HG02981 (cell line): ENCODE data around the gene GDF11.
"Not testable (repeated sequence)": the region's sequence is repeated elsewhere in the genome, so short reads cannot be mapped to it uniquely, and the experiment has no call there.

Source experiments
- ATAC-seq: cut with Tn5 transposase; IDR thresholded peaks from one replicate; pipeline ENCODE4 v1.9.1; 2021; ENCODE audit warnings: mild to moderate bottlenecking, moderate library complexity; ENCODE audit not compliant: unreplicated experiment

Gene GDF11

DNA sequence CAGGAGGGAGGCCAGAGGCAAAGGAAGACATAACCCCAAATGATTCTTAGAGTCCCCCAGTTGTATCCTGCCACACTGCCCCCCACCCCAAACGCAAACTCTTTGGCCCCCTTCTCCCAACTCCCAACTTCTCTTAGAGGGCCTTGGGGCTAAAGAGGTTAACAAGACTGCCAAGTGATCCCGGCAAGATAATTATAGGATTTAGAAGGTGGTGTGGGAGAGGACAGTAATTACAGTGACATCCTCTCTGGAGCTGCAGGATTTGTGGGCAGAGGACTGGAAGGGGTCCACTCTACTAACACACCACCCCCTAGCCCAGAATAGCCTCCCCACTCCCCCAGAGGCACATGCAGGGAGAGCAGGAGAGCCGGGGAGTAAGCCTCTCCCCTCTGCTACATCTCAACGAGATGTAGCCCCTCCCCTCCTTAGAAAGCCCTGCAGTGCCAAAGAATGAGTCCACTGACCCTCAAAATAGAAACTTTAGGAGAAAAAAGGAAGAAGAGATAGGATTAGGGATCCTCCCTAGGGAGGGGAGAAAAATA is 5.3 kb upstream of the GDF11 start:
- peak; percentile 16 for ATAC-seq

DNA sequence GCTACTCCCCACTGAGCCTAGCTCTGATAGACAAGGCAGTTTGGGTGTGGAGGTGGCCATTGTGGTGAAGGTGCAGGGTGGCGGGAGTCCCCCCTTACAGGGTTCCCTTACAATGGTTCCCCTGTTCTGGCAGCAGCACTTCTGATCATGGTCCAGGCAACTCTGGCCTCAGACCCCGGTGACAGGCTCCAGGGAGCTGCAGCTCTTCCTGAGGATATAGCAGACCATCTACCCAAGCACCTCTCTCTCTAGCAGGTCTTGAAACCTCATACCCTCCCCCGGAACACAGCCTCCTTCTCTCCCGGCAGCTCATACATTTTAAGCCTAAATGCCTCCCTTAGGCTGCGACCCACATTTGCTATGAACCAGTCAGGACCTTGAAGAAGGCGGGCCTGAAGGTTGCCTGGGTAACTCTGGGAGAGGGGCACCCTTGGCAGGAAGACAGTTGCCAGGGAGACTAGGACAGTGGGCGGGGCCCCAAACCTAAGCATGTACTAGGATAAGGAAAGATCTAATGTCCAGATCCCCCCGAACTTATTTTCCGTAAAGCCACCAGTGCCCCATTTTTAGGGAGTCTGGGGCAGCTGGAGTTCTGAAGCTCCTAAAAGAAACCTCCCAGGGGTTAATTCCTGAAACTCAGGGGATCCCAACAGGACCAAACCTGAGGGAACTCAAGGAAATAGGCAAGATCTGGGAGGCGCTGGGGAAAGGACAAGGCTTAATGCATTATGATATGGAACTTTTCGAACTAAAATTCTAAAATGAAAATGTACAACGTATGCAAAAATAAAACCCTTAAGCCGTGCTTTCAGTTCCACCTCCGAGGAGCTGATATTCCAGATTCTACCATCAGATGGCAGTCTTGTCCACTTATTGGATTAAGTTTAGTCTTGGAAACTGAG is 4.5 kb upstream of the GDF11 start:
- ATAC-seq, result peak; percentile 75

DNA sequence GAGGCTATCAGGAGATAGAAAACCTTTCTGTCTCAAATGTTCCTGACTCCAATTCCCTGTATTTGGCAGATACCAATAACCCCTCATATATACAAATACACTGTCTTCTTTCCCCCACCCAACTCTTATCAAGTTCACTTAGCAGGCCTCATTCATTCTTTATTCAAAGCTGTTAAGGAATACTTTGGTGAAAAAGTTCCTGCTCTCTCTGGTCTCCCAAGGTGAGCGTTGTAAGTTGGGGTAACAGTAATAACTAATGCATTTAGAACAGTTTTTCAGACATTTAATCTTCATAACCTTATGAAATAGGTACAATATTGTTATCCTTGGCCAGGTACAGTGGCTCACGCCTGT is 3.9 kb upstream of the GDF11 start:
- ATAC-seq, result no peak

DNA sequence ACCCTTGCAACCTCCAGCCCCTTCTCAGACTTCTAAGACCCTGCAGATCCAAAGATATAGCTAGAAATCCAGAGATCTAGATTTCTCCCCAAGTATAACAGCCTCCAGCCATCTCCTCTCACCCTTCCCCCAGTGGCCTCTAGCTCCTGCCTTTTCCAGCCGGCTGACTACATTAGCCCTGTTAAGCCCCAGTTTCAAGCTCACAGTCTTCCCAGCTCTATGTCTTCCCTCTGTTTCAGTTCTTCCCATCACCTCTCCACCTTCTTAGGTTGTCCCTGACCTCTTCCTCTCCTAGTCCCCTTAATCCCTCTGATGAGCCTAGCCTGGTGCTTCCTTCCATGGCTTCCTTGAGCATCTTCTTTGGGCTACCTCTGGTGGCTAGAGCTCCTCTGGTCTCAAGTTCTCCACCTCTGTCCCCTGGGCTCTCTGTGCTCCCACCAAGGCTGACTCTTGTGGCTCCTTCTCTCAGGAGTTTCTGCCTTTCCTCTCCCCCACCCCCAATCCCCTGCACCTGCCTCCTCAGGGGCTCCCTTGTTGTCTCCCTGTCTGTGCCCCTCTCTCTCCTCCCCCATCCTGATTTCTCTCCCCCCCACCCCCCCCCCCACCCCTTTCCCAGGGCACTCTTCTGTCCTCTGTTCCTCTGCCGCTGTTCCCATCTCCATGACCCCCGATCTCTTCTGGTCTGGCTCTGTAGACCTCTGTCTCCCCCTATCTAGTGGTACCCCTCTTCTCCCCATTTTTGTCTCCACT is 816 bp upstream of the GDF11 start:
- no peak for ATAC-seq

DNA sequence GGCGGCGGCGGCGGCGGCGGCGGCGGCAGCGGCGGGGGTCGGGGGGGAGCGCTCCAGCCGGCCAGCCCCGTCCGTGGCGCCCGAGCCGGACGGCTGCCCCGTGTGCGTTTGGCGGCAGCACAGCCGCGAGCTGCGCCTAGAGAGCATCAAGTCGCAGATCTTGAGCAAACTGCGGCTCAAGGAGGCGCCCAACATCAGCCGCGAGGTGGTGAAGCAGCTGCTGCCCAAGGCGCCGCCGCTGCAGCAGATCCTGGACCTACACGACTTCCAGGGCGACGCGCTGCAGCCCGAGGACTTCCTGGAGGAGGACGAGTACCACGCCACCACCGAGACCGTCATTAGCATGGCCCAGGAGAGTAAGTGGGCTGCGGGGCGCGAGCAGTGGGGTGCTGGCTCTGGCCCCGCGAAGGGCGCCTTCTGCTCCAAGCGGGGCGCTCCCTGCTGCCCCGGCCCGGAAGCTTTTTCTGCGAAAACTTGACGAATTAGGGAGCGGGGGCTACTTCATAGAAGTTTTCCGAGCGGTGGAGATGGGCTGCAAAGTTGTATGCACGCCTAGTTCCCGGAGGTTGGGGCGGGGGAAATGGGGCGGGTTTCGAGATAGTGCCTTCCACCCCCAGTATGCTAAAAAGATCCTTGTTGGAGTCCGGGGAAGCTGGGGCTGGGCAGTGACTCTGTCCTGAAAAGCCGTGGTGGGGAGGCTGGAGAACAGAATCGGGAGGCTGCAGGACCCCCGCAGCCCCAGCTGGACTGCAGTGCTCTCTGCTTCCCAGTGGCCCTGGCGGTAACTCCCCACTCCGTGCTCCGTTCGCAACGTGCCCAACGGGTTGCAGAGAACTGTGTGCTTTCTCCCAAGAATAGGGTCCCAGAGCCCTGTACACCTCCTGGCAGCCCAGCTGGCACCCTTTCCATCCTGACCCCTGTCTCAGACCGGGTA is 751 bp downstream of the GDF11 start:
- peak; percentile 40 for ATAC-seq

DNA sequence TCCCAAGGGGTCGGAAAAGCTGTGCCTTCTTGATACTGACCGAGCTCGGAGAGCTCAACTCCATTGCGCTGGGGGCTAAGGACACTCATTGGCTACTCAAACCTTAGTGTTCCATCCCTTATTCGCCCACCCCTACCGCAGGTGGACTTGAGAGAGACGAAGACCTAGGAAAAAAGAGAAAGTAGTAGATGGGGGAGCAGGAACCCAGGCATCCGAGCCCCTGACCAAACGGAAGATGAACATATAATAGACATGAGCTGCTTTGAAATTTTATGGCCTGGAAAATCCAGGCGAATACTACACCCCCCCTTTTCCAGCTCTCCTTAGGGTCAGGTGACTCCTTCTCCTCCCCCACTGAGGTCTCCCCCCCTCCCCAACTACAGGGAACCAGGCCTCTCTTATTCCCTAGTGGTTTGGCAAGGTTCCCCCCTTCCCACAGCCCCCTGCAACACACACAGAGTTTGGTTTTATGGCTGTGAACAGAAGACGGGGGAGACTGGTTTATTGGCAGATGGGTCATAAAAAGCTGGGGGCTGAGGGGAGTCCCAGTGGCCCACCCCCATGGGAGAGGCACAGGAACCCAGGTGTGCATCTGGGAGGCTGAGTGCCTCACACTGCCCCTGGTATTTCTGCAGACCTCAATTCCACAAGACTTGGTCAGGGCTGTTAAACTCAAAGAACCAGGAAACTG is 1.6 kb downstream of the GDF11 start:
- no peak for ATAC-seq

DNA sequence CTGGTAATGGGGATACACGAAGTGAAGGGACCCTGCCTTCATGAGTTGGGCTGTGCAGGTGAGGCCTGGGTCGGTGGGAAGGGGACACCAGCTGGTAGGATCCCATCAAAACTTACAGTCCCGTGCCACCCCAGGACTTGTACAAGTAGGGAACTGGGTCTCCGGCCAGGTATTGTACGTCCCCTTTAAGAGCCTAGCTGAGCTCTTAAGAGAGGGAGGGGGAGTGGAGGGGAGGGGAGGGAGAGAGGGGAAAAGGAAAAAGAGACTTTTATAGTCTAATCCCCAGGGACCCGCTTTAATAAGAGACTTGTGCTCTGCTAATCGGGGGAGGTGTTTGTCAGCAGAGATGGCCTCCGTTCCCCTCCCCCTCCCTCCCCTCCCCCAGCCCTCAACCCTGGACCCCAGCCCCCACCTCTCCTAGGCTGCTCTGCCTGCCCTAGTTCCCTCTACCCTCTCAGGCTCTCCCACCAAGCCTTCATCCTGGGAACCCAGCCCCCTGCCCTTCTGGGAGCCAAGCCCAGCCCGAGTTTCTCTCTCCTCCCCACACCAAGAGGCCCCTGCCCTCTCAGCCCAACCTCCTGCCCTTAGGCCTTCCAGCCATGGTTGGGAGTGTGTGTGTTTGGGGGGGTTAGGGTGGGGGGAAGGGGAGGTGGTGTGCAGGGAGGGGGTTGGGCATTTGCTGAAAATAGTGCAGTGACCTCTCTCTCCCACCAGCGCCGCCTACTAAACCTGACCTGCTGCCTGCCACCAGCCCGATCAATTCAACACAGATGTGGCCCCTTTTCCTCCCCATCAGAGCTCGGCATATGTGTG is 2.6 kb downstream of the GDF11 start:
- ATAC-seq, result no peak

DNA sequence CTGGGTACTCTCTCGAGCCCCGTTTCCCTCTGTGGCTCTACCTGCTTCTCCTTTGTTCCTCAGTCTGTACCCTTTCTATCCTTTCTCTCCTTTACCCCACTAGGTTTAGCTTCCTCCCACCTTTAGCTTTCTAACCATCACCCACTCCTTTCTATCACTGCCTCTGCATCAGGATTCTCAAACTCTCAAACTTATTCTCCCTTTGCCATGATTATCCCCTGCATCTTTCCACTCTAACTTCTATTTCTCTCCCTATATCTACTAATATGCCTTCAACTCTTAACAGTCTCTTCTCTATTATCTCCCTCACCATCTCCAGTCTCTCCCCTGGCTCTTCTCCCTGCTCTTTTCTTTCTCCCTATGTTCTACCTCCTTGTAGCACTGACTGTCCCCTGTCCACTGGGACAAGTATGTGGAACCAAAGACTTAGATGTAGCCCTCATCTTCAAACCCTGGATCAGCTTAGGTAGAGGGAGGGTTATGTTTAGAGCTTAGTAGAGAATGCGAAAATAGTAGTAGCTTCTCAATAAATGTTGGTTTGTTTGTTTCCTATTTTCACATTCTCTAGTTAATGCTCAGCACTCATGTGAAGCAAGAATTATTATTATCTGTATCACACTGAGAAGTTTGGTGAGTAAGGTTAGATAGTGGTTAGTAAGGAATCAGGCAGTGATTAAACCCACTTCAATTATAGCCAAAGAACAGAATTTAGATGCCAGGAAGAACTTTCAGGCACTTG is 3.4 kb downstream of the GDF11 start:
- no peak for ATAC-seq

DNA sequence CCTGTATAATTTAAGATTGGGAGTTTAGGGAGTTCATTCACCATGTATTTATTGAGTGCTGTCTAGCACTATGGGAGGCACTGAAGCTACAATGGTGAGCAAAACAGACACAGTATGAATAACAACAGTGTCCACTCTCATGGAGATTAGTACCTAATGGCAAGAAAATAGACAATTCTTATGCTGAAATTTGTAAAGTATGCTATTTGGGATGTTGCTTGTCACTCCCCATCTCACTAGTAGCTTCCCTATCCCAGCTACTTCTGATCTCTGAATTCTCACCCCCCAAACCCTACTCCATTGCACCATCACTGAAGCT is 4.0 kb downstream of the GDF11 start:
- ATAC-seq, result no peak

DNA sequence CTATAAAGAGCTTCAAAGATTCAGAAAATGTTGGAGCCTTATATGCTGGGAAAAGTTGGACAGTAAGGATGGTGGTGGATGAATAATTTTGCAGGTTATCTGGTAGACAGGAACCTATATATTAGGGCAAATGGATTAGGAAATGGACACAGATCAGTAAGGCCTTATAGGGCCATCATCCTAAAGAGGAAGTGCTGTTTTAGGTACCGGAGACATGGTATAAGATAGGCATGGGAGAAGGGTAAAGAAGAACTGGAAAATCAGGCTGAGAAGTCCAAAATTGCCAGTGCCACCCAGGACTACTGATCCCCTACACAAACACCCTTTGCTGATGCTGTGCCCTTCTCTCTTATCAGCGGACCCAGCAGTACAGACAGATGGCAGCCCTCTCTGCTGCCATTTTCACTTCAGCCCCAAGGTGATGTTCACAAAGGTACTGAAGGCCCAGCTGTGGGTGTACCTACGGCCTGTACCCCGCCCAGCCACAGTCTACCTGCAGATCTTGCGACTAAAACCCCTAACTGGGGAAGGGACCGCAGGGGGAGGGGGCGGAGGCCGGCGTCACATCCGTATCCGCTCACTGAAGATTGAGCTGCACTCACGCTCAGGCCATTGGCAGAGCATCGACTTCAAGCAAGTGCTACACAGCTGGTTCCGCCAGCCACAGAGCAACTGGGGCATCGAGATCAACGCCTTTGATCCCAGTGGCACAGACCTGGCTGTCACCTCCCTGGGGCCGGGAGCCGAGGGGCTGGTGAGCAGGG is 5.5 kb downstream of the GDF11 start:
- ATAC-seq, result no peak

DNA sequence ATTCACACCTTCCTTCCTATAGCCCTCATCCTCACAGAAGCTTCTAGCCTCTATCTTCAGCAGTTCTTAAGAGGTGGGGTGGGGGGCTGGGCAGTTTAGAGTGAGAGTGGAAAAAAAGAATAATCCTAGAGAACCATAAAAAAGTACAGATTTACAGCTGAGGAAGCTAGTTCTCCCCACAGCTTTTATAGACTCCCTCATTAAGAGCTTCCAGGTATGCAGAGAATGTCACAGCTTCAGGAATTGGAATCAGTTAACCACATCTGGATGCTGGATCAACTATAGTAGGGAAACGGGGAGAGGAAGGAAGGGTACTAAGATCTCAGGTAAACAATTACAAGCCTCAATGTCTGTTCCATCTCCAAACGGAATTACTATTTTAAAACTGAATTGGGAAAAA is 12.3 kb downstream of the GDF11 start:
- no peak for ATAC-seq

DNA sequence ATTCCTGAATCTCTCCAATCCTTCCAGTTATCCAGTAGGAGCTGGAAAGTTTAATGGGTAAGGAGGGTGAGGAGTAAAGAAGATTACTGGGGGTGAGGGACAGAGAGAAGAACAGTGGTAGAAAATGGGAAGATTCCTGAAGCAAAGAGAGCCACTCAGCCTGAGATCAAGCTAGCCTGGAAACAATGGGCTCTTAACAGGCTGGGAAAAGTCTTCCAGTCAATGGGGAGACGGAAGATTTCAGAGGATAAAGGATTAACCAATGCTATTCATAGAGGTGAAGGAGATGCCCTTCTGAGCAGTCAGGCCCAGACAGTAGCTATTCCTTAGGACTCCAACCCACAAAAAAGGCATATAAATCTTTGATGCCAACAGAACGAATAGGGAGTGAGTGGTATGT is 14.8 kb downstream of the GDF11 start:
- ATAC-seq, result no peak

DNA sequence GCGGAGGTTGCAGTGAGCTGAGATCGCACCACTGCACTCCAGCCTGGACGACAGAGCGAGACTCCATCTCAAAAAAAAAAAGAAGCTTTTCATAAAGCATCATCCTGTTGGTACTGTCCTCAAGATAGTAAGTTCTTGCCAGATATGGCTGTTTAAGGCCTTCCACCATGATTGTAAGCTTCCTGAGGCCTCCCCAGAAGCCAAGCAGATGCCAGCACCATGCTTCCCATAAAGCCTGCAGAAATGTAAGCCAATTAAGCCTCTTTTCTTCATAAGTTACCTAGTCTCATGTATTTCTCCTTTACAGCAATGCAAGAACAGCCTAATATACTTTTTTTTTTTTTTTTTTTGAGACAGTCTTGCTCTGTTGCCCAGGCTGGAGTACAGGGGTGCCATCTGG is 15.7 kb downstream of the GDF11 start:
- ATAC-seq, result not testable (repeated sequence)

DNA sequence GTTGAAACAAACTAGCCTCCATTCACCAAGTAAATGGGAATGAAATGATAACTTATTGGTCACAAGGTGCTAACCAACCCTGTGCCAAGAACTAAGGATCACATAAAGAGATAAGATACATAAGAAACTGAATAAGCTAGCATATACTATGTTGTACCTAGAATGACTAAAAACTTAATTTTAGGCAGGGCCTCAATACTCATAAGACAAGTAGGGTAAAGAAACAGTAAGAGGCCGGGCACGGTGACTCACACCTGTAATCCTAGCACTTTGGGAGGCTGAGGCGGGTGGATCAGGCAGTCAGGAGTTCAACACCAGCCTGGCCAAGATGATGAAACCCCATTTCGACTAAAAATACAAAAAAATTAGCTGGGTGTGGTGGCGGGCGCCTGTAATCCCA is 17.7 kb downstream of the GDF11 start:
- no peak for ATAC-seq

DNA sequence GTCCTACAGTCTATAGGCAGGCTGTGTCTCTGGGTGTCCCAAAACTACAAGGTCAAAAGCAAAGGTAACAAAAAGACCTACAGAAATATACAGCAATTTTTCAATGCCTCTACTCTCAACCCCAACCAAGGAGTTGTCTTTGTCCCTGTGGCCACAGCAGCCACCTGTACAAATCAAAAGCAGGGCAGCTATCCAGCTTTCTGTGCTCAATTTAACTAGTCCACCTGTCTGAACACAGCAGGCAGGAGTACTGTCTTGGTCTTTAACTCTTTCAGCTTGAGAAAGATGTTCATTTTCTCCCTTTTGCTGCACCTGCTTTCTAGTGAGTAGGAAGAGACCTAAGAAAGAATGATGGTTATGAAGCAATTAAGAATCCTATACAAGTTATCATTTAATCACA is 19.7 kb downstream of the GDF11 start:
- ATAC-seq, result no peak

DNA sequence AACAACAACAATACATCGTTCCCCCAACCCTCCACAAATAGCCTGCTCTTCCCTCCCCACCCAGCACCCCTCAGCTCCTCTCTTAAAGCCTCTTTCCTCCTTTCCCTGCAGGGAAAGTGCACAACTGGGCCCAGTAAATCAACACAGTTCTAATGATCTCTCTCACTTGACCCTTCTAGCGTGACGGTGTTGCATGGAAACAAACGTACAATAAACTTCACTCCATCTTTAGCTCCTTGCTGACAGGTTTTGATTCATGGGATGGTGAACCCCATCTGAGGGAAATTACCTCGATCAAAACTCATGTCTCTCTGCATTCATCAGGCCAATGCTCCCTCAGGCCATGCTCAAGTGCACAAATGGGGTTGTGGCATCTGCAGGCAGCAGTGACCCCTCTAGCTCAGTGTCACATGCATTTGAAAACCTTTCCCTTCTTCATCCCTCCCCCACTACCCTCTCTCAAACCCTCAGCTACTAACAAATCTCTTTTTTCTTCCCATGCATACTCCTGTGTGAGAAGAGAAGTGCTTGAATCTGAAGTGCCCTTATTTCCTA is 22.9 kb downstream of the GDF11 start:
- no peak for ATAC-seq

DNA sequence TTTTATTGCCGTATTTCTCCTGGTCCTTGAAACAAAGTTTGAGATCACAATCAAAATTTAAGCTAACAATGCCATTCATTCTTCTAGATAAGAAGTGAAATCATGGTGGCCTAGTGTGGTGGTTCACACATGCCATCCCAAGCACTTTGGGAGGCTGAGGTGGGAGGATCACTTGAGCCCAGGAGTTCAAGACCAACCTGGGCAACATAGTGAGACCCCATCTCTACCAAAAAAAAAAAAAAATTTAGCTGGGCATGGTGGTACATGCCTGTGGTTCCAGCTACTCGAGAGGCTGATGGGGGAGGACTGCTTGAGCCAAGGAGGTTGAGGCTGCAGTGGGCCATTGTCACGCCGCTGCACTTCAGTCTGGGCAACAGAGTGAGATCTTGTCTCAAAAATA is 24.2 kb downstream of the GDF11 start:
- ATAC-seq, result no peak

DNA sequence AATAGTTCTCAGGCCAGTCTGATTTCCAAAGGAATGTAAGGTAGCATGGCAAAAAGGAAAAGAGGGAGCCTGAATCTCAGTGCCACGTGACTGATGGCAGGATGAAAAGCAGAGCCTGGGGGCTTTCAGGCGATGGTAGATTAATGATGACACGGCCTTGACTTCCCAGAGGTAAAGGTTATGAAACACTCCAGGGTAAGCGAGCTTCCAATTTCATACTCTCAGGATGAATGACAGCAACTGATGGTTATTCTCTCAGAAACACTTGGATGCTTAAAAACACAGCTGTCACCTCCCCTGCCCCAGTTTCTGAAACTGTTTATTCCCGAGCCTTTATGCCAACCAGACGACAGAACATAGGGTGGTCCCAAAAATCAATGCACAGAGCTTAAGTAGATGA is 28.8 kb downstream of the GDF11 start:
- no peak for ATAC-seq
